Esophagus squamous epithelium (tissue), 5 donors: ENCODE results near the gene CCDC181. TPM values are rescaled to one million over a fixed set of nuclear protein-coding genes. Genes with fewer than 3 reads are reported as not detected.

ENCODE experiments used
- DNase-seq: peaks from one replicate; lab custom pipeline; 2025; lab: John Stamatoyannopoulos, UW
- H3K27ac ChIP-seq, 4 donors: fragments of 200-600 bp; sonication (generic); one replicate each; pipeline ENCODE4 v1.5.1; 2016 to 2019; ENCODE audit warnings: mild to moderate bottlenecking in 1 of 4
- H3K27me3 ChIP-seq, 4 donors: fragments of 200-600 bp; sonication (generic); 1 replicate in 3 of 4; 2 replicates in 1 of 4; pipeline versions ENCODE4 v1.5.1 to v1.6.0; 2017 to 2021; ENCODE audit warnings: antibody characterized with exemption in 1 of 4
- H3K36me3 ChIP-seq, 3 donors: fragments of 200-600 bp; sonication (generic); one replicate each; pipeline ENCODE4 v1.5.1; 2016 to 2019
- H3K4me1 ChIP-seq, 3 donors: fragments of 200-600 bp; sonication (generic); one replicate each; pipeline ENCODE4 v1.5.1; 2017 to 2019
- H3K4me3 ChIP-seq, 4 donors: fragments of 200-600 bp; sonication (generic); 1 replicate in 3 of 4; 2 replicates in 1 of 4; pipeline ENCODE4 v1.5.1; 2016 to 2019; ENCODE audit warnings: mild to moderate bottlenecking in 2 of 4, moderate library complexity in 1 of 4
- H3K9me3 ChIP-seq, 3 donors: fragments of 200-600 bp; sonication (generic); one replicate each; pipeline ENCODE4 v1.5.1; 2016 to 2019
- CTCF ChIP-seq, 6 experiments: fragments of 450-650 bp in 4 of 6; fragments of 200-600 bp in 2 of 6; sonication (generic) in 2 of 6; IDR thresholded peaks; one replicate each; pipeline ENCODE4 v1.5.1; 2016 to 2019; ENCODE audit warnings: antibody characterized with exemption in 6 of 6, mild to moderate bottlenecking in 4 of 6, moderate library complexity in 4 of 6
- POLR2A ChIP-seq, 4 donors: fragments of 450-650 bp; IDR thresholded peaks; one replicate each; pipeline ENCODE4 v1.6.1; 2017; ENCODE audit warnings: antibody characterized with exemption in 4 of 4, mild to moderate bottlenecking in 4 of 4, moderate library complexity in 3 of 4
- WGBS, 2 donors: methylation state at CpG; one replicate each; pipeline ENCODE4 v1.1.5; 2018; 5-methylcytosine and 5-hydroxymethylcytosine counted together
- intact Hi-C: fragments of 100-400 bp; cut with DNase I; formaldehyde crosslinking; loops from one replicate; pipeline ENCODE4 v1.15.0; 2022
- total RNA-seq, 4 donors: library from RNA; depleted of rRNA; stranded (reverse); fragments of >200 nt; gene quantifications; one replicate each; pipeline ENCODE4 v1.1.0, GENCODE V29; 2016
- donor health status: DM: yes; HTN: yes; CAD: no.

The CCDC181 gene
- total RNA-seq, 4 donors from 2014 or later, result 0.38 TPM; not detected in 3

GRCh38 chr1:169468982-169469381 is 41.7 kb upstream of the CCDC181 start:
- intact Hi-C loops, result loop anchor here (5.0 kb wide), 1 partner anchor 78 kb away; no protein-coding TSS in a partner anchor
- no peak for DNase-seq
- no peaks in the 10 kb centered on the region for H3K9me3 ChIP-seq
- H3K36me3 ChIP-seq, result peaks cover 0 to 44% (median 0%) of the 10 kb centered on the region in 3 donors
- no peak overlapping the region for H3K27ac ChIP-seq
- H3K27me3 ChIP-seq, result no peaks in the 10 kb centered on the region
- H3K4me3 ChIP-seq, result no peak overlapping the region
- TF ChIP-seq POLR2A (IDR thresholded peaks at IDR 0.05) (no peak), CTCF (IDR thresholded peaks at IDR 0.05) (no peak)
- no peaks in the 10 kb centered on the region for H3K4me1 ChIP-seq

GRCh38 chr1:169466259-169467230 is 39.3 kb upstream of the CCDC181 start:
- TF ChIP-seq POLR2A (IDR thresholded peaks at IDR 0.05), result no peak
- peak in 5 of 6 experiments; percentile 17 to 48 (median 20) for TF ChIP-seq CTCF (IDR thresholded peaks at IDR 0.05)
- no peak overlapping the region for H3K4me3 ChIP-seq
- intact Hi-C loops, result loop anchor here (5.0 kb wide), 1 partner anchor 81 kb away; no protein-coding TSS in a partner anchor

GRCh38 chr1:169465281-169465680 is 38.0 kb upstream of the CCDC181 start:
- Histone ChIP-seq H3K4me3 (no peak overlapping the region), H3K27ac (no peak overlapping the region), H3K36me3 (peaks cover 0 to 44% (median 0%) of the 10 kb centered on the region in 3 donors), H3K9me3 (no peaks in the 10 kb centered on the region), H3K4me1 (peaks cover 0 to 5% (median 4%) of the 10 kb centered on the region in 3 donors), H3K27me3 (peaks cover 0 to 4% (median 0%) of the 10 kb centered on the region in 4 donors)
- intact Hi-C loops, result loop anchor here (5.0 kb wide), 1 partner anchor 82 kb away; no protein-coding TSS in a partner anchor
- DNase-seq, result no peak
- no peak for TF ChIP-seq CTCF (IDR thresholded peaks at IDR 0.05)
- TF ChIP-seq POLR2A (IDR thresholded peaks at IDR 0.05), result no peak

More at GRCh38 chr1:169466259-169467230, 39.3 kb upstream of the CCDC181 start:
- WGBS, 2 donors, result 72 to 73% methylated on average over 8 of the region's 8 CpGs
- Histone ChIP-seq H3K36me3 (peaks cover 0 to 44% (median 0%) of the 10 kb centered on the region in 3 donors), H3K9me3 (no peaks in the 10 kb centered on the region), H3K27ac (no peak overlapping the region), H3K4me1 (no peaks in the 10 kb centered on the region), H3K27me3 (no peaks in the 10 kb centered on the region)
- DNase-seq, result no peak

- Histone ChIP-seq H3K9me3 (peaks cover 0 to 6% (median 0%) of the 10 kb centered on the region in 3 donors), H3K4me1 (peaks cover 0 to 10% (median 5%) of the 10 kb centered on the region in 3 donors), H3K4me3 (no peak overlapping the region), H3K27ac (no peak overlapping the region), H3K27me3 (peaks cover 0 to 15% (median 0%) of the 10 kb centered on the region in 4 donors), H3K36me3 (peaks cover 0 to 25% (median 0%) of the 10 kb centered on the region in 3 donors)
- DNase-seq, result no peak
- TF ChIP-seq CTCF (IDR thresholded peaks at IDR 0.05) (no peak), POLR2A (IDR thresholded peaks at IDR 0.05) (no peak)
- WGBS, 2 donors, result 81 to 97% methylated on average over 2 to 5 of the region's 5 CpGs
- intact Hi-C loops, result no loop called here
These were observed 35.1 kb upstream of the CCDC181 start for GRCh38 chr1:169462385-169462784.
